ENCODE measurements around the gene ARPC1B.

Gene ARPC1B

DNA sequence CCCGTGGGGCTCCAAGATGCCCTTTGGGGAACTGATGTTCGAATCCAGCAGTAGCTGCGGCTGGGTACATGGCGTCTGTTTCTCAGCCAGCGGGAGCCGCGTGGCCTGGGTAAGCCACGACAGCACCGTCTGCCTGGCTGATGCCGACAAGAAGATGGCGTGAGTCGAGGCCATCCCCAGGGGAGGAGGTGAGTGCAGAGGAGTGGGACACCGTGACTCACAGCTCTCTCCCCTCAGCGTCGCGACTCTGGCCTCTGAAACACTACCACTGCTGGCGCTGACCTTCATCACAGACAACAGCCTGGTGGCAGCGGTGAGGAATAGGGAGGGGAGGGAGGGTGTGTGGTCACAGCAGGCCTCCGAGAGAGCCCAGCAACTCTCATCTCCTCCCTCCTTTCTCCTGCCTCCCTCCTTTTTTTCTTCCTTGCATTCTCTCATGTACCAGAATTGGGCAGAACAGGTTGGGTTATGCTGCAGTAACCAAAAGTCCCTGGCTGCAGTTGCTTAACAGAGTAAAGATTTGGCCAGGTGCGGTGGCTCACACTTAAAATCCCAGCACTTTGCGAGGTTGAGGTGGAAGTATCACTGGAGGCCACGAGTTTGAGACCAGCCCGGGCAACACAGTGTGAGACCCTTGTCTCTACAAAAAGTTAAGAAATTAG lies 16.5 kb downstream of the ARPC1B start:
- DNase-seq: no peak

DNA sequence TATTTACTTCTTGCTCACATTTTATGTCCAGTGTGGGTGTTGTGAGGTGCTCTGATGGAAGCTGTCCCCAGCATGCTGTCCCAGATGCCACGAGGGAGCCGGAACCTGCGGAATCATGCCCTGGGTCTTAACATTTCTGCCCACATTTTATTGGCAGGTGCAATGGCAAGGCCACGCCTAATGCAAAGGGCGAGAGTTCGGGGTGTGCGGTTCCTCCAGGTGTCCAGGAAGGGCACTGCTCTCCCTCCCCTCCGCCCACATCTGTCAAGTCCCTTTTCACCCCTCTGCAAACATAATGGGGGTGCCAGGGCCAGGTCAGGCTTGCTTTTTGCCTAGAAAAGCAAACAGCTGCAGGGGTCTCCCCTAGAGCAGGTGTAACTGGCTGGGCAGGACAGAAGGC lies 17.5 kb downstream of the ARPC1B start:
- no peak for DNase-seq

DNA sequence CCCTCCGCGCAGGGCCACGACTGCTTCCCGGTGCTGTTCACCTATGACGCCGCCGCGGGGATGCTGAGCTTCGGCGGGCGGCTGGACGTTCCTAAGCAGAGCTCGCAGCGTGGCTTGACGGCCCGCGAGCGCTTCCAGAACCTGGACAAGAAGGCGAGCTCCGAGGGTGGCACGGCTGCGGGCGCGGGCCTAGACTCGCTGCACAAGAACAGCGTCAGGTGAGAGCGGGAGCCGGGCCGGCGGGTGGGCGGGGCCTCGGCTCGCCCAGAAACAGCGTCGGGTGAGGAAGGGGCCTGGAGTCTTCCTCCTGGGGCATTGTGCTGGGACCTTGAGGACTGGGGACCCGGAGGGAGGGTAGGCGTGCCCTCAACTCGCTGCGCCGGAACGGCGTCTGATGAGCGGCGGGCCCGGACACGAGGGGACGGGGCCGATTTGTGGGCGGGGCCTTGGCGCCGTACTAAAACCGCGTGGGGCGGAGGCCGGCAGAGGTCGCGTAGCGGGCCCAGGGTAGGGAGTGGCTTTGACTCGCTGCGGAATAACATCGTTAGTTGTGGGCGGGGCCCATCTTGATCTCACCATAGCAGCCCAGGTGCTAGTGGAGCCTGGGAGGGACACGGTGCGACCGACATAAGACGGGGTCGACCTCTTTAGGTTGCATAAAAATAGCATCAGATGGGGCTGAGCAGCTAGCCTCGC lies 18.3 kb downstream of the ARPC1B start:
- DNase-seq: peak; percentile 18

DNA sequence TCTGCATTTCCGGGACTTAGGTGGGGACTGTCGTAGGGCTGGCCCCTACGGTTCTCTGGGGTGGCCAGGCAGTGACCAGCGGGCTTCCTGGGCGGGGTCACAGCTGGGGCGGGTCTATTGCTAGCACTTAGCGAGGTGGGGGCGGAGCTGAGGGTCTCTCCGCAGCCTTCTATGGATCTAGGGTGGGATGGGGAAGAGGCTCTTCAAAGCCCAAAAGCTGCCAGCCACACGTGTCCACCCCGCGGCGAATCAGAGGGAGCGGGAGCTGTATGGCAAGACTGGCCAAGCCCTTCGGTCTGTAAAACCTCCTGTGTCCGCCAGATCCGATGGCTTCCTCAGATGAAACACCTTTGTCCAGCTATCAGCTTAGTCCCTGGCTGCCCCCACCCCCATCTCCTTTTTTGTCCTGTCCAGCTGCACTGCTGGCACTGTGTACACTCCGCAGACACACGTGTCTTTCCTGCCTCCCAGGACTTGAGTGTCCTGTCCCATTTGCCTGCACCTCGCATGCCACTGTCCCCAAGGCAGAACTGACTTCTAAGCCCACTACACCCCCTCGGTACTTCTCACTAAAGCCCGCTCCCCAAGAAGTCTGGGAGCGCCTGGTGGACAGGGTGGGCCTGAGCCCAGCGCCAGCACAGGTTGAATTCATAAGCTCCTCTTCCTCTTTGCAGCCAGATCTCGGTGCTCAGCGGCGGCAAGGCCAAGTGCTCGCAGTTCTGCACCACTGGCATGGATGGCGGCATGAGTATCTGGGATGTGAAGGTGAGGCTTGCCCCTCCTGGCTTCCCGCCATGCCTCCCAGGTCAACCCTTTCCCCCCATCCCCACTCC lies 19.0 kb downstream of the ARPC1B start:
- DNase-seq: no peak

DNA sequence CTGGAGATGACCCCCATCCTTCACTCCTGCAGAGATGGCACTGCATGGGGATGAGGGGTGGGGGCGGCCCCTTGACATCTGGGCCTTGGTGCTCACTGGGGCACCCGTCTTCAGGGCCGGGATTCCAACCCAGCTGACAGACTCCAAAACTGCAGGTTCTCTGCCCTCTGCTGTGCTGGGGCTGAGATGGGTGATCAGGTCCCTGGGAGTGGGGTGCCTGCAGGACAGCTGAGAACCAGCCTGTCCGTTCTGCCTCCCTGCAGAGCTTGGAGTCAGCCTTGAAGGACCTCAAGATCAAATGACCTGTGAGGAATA lies 19.6 kb downstream of the ARPC1B start:
- DNase-seq: no peak

DNA sequence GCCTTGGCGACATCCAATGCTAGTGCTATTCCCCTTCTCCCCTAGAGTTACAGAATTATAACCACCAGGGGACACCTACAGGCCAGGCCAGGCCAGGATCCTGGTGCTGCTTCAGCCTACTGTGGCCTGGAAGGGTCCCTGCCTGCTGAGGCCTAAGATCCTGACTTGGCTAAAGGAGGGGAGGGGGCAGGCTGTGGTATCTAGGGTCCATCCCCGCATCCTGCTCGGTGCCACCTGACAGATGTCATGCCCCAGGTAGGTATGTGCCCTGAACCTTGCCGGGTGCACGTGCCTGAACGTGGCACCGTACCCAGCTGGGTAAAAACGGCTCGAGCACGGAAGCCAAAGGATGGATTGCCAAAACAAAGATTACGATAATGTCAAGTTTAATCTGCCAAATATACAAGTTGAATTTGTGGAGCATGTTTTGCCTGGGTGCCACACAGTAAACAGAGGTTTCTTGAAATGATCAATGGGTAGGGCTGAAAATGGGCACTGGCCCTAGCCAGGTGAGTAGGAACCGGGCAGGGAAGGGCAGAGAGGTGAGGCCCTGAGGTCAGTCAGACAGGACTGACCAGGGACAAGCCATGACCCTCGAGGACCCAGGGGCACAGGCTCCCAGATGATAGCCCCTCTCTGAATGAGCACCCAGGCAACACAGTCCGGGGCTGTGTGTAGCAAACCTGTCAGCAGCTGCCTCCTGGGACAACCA lies 21.2 kb downstream of the ARPC1B start:
- DNase-seq: no peak

DNA sequence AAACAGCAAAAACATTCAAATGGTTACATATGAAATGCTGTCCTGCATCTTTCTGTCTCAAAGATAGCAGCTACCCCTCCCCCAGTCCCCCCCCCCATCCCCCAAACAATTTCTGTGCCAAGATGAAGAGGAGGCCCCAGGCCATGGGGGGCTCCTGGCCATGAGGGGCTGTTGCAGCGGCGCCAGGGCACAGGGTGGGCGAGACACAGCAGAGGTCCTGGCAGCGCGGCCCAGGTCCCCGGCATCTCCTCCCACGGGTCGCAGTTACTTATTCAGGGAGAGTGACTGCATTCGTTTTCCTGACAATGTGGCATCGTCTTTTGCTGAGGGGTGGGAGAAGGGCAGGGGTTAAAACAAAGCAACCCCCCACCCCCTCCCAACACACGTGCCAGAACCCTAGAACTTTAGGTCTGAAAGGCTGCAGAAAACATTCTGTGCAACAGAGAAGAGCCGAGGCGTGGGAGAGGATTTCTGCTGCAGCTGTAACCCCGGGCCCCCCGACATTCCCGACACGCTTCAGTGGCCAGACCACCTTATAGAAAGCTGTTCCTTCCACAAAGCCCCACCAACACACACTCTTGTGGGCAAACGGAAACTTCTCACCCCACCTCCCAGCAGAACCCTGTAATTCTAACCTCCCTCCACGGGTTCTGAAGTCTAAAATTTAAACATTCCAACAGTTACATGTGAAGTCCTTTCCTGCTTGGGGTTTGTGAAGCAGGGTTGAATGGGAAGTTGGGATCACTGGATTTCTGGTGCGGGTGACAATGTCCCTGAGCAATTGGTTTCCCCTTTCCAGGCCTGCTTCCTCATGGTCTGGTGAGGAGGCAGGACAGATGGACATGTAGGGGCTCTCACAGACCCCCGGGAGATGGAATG lies 22.1 kb downstream of the ARPC1B start:
- no peak for DNase-seq

DNA sequence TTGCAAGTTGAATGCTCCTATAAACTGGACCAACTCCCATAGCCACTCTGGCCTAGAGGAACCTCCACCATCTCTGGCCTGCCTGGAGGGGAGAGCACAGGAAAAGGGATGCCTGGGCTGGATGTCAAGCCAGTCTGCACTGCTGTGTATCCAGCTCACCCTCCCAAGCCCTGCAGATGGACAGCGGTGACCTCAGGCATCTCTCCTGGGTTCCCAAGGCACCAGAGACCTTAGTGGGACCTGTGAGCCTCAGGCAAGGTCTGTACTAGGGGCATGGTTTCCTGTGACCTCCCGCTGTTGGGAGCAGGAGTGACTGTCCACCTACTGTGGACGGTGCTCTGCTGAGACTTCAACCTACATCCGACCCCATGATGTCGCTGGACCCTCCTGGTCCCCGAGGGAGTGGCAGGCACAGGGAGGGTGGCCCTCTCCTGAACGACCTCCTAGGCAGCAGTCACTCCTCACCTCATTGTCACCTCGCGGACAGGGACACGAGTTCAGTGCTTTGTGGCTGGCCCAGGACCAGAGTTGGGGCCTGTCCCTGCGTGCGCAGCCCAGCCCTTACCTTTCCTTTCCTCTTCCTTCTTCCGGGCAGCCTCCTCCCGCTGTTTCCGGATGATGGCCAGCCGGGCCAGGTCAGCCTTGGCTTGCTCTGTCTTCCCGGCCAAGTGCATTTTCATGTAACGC lies 22.9 kb downstream of the ARPC1B start:
- DNase-seq: no peak

DNA sequence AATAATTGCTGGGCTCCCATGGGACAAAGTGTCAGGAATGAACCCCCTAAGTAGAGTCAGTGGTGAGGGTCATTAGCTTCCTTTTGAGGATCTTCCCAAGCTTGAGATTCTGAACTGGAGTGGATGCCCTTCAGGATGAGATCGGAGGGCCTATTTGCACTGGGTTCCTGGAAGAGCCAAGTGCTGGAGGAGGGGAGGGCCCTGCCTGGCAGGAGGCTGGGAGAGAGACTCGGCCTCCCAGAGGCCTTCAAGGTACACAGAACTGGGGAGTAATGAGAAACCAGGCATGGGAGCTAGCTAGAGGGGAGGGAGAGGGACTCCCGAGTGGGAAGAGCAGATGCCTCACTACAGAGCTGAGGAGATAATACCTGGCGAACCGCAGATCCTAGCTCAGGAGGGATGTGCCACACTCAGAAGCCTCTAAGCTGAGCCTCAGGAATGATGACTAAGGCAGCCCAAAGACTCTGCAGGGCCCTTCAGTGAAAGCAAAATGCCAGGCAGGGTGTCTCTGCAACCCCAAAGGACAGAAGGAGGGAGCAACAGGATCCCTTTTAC lies 24.4 kb downstream of the ARPC1B start:
- DNase-seq: no peak

DNA sequence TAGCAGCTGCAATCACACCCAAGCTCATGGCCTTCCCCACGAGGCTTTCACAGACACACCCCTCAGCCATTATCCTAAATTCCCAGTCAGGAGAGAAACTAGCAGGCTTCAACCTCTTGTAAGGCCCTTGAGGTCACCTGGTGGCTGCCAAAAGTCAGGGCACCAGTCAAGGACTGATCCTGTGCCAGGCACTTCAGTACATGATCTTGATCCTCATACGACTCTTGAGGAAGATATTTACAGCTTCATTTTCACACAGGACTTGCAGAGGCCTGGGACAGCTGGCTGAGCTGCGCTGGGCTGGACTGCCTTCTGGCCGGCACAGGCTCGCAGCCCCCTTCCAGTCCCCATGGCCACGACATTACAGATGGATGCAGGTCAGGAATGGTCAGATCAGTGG lies 25.1 kb downstream of the ARPC1B start:
- DNase-seq: no peak

DNA sequence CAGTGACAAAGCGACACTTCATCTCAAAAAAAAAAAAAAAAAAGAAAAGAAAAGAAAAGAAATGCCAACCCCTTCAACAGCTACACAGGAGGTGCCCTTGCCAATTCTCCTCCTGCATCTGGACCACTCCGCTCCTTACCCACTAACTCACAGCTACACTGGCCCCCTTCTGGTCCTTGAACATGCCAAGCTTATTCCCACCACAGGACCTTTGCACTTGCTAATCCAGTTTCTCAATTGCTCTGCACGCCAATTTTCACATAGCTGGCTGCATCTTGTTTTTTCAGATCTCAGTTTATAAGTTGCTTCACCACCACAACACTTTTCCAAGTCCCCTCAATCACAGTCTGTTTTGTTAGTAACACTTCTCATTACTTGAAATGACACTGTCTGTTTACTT lies 28.3 kb downstream of the ARPC1B start:
- no peak for DNase-seq

DNA sequence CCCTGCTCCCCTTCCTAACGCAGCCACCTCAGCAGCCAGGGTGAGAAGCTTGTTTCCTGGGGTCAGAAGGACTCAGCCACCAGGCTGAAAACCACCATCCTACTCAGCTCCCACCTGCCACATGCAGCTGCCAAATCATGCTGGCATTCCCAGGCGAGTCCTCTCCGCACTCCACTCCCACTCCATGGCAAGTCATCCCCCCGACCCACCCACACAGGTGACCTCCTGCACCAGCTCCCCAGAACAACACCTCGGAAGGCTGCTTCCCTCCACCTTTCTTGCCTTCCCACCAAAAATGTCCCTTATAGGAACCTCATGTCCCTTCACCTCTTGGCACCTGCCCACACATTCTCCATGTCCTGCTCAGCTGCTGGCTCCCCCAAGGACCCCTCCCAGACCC lies 29.2 kb downstream of the ARPC1B start:
- no peak for DNase-seq

DNA sequence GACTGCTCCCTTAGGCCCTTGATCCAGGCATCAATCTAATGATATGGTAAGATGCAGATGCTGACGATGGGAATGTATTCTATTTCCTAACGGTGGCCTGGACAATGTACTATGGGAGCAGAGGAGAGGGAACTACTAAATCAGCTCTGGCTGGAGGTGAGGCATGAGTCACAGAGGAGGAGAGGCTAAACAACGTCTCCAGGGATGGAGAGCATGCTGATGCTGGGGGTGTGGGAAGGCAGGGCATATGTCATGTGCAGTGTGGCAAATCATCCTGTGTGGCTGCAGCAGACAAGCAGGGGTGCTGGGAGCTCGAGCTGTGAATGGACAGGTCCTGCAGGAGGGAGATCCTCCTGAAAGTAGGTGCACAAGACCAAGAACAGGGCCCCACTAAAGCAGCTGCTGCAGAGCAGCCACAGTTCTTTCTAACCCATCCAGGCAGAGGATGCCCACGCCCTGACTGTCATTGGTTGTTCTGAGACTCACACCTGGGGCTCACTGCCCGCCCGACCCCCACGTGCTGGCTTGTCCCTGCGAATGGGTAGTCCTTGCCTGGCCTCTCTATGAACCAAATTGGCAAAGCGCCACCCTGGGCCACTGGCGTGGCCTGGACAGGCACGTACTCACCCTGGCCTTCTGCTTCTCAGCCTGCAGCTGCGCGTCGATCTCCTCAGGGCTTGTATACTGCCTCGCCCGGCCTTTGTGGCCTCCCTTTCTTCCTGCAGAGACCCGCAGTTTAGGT lies 29.9 kb downstream of the ARPC1B start:
- DNase-seq: no peak

DNA sequence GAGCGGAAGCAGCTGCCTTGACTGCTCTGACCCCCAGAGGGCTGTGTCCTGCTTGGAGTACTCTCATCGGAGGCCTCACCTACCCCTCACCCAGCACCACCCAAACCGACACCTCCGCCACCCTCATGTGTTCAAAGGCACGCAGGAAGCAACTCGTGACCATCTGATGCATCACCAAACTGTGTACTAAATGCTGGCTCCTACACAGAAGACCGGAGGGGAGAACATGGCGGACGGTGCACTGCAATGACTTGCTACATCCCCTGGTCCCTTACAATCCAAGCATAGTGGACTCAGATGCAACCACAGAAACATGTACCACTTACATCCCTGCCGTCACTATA lies 30.4 kb downstream of the ARPC1B start:
- DNase-seq: no peak

DNA sequence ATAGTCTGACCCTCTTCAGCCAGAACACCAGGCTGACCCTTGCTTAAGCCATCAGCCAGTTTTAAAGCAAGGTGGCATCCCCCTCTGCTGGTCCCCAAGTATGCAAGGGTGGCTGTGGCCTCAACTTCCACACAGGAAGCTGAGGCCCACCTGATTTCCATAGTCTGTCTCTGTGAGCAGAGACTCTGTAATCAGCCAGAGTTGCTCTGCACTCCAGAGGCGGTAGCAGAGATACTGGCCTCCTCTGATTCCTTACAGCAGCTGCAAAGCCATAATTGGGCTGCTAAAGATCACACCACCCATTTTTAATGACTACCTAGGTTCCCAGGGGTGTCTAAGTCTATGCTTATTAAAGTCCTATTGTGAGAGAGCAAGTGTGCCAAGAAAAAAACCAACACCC lies 32.0 kb downstream of the ARPC1B start:
- DNase-seq: no peak

DNA sequence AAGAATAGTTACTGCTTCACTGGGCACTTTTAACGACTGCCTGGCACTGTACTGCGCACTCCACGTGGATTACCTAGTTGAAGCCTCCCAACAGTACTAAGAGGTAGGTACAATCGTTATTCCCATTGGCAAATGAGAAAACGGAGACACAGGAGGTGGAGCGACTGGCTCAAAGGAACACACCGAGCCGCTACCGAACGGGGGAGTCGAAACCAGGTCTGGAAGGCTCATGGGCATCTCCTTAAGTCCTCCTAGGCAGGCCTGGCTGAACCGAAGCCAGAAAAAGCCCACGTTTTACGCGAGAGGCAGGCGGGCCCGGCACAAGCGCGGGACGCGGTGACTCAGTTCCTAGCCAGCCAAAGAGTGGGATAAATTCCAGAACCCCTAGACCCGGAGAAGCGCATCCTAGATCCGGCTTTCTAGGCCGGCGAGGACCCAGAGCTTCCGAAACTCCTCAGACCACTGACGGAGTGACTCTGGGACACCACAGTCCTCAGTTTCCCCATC lies 33.4 kb downstream of the ARPC1B start:
- DNase-seq: peak; percentile 75

DNA sequence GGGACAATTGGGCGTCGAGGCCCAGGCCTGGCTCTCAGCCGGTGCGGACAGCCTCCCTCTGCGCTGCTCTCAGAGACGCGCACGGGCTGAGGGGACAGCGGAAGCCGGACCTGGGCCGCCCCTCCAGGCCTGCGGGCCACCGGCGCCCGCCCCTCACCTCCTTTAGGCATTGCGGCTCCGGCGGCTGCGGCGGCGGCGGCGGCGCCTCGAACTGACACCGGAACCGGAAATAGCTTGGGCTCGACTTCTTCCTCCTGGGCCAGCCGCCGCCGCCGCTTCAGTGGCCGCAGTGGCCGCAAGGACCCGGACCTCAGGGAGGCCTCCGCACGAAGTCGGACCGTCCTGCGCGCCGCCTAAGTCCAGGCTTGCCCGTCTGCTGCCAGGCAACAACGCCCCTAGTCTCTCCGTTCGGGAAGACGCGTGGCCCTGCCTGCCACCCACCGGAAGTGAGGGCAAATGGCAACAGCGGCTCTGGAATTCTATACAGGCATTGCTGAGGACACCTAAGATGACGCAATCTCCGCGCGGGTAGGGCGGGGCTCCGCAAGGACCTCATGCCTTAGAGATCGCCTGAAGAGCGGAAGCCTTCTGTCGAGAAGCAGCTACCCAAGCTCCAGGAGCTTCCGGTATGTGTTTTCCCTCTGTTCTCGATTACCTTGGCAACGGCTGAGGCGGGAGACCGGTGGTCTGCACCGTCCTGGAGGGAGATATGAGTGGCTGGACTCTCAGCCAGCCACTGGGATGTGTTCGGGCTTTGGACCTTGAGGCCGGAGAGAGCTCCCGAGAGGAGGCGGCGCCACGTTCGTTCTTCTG lies 34.1 kb downstream of the ARPC1B start, which contains the start of the genes BUD31 and PDAP1:
Gene BUD31 (plus strand): TSS at position 591 of the 813 bp plus-strand sequence. CDS start 2,124 bp downstream, outside the sequence.
Gene PDAP1 (minus strand): TSS at position 219 of the 813 bp plus-strand sequence. CDS start 49 bp downstream, at position 170.
- peak; percentile 95 for DNase-seq

DNA sequence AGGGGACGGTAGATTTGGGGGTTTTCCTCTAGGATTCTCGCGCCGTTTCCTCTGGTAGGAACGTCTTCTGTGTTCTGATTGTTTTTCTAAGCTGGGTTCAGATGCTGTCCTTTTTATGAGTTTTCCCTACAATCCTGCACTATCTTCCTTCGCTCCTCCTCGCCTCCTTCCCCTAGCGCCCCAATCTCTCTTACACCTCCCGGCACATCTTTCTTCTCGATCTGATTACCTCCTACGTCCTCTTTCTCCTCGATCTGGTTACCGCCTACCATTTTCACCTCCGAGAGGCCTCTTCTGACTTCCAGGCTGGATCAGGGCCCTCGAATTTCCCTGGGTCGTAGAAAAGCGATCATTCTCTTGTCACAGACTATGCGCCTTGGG lies 34.7 kb downstream of the ARPC1B start:
- no peak for DNase-seq

DNA sequence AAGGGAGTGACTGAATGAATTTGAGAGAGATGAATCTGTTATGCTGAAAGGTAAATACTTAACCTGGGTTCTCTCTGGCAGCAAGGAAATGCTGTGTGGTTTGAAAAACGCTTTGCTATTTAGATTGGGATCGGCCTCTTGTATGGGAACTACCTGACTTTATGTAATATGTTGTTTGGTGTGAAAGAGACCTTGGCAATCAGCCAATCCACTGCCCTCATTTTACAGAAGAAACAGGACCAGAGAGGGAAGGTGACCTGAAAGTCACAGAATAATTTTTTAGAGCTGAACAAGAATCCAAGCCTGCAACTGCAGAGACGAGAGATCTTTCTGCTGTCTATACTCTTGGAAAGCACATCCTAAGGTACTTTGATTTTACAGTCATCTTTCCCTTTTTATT lies 35.3 kb downstream of the ARPC1B start:
- no peak for DNase-seq

DNA sequence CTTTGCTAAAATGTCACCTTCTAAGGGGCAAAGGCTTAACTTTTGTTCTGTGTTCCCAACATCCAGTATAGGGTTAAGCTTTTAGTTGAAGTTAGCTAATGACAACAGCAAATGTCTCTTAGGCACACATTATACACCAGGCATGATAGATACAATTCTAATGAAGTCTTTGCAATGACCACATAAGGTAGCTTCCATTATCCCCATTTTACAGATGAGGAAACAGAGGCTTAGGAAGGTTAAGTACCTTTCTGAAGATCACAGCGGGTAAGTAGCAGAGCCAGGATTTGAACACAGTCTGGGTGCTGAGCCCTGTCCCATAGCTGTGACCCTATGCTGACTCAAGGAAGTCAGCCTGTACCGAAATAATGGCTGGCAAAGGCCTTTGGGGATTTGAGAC lies 36.1 kb downstream of the ARPC1B start:
- DNase-seq: no peak
